ENCODE data around the gene FMN2. TPM values are rescaled to one million over a fixed set of nuclear protein-coding genes. Genes with fewer than 3 reads are reported as not detected.

FMN2 gene
- total RNA-seq, 3 donors from 2014 or later (not counting 1 experiment from before 2014, with no cell fraction given): not detected

DNA sequence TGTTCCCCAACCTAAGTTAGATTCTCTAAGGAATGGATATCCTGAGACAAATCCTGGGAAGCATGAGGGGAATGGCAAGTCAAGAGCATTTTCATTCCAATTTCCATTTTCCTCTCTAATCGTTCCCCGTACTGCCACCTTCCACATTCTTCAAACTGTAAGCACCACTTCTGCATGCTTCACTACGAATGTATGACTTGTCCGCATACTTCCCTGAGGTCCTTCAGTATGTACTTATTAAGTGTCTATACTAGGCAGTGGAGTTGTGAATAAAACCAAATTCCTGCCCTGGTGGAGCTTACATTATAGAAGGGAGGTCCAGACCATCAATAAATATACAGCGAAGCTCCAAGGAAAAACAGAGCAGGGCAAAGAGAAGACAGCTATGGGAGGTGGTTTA lies 365.5 kb downstream of the FMN2 start:
- Mint-ChIP-seq H3K27ac (no peak overlapping the region), H3K36me3 (no peaks in the 10 kb centered on the region), H3K27me3 (ENCODE audit: low read depth in 2 of 2) (peaks cover 12 to 22% of the 10 kb centered on the region in 2 donors), H3K4me3 (no peak overlapping the region), H3K9me3 (no peaks in the 10 kb centered on the region), H3K4me1 (no peaks in the 10 kb centered on the region)
- Histone ChIP-seq H3K36me3 (ENCODE audit: control insufficient read depth, insufficient read depth, low read length) (no peaks in the 10 kb centered on the region), H3K4me1 (ENCODE audit: control insufficient read depth, insufficient read depth, low read length) (no peaks in the 10 kb centered on the region), H3K27ac (ENCODE audit: low read length) (no peak overlapping the region), H3K27me3 (ENCODE audit: control insufficient read depth, insufficient read depth, low read length) (no peaks in the 10 kb centered on the region), H3K4me3 (ENCODE audit: low read length) (no peak overlapping the region), H3K9me3 (ENCODE audit: control insufficient read depth, insufficient read depth, low read length) (no peaks in the 10 kb centered on the region)
- TF ChIP-seq, protein P1, sequence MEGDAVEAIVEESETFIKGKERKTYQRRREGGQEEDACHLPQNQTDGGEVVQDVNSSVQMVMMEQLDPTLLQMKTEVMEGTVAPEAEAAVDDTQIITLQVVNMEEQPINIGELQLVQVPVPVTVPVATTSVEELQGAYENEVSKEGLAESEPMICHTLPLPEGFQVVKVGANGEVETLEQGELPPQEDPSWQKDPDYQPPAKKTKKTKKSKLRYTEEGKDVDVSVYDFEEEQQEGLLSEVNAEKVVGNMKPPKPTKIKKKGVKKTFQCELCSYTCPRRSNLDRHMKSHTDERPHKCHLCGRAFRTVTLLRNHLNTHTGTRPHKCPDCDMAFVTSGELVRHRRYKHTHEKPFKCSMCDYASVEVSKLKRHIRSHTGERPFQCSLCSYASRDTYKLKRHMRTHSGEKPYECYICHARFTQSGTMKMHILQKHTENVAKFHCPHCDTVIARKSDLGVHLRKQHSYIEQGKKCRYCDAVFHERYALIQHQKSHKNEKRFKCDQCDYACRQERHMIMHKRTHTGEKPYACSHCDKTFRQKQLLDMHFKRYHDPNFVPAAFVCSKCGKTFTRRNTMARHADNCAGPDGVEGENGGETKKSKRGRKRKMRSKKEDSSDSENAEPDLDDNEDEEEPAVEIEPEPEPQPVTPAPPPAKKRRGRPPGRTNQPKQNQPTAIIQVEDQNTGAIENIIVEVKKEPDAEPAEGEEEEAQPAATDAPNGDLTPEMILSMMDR (IDR thresholded peaks at IDR 0.05): no peak
- 87% methylated on average over 5 of the region's 5 CpGs for WGBS (ENCODE audit: insufficient coverage)
- no peak for ATAC-seq
- intact Hi-C loops (cut with micrococcal nuclease): no loop called here
- DNase-seq: no peak

- H3K27me3 Mint-ChIP-seq (ENCODE audit: low read depth in 2 of 2): peaks cover 10 to 34% of the 10 kb centered on the region in 2 donors
- DNase-seq (no peak), ATAC-seq (no peak)
- Histone ChIP-seq H3K27me3 (ENCODE audit: control insufficient read depth, insufficient read depth, low read length) (peaks cover 2% of the 10 kb centered on the region), H3K36me3 (ENCODE audit: control insufficient read depth, insufficient read depth, low read length) (no peaks in the 10 kb centered on the region), H3K27ac (ENCODE audit: low read length) (no peak overlapping the region), H3K4me3 (ENCODE audit: low read length) (no peak overlapping the region), H3K9me3 (ENCODE audit: control insufficient read depth, insufficient read depth, low read length) (no peaks in the 10 kb centered on the region), H3K4me1 (ENCODE audit: control insufficient read depth, insufficient read depth, low read length) (peaks cover 5% of the 10 kb centered on the region)
- H3K4me1 Mint-ChIP-seq: peaks cover 13 to 14% of the 10 kb centered on the region in 2 donors
- TF ChIP-seq, protein P1 (IDR thresholded peaks at IDR 0.05): no peak
- H3K4me3 Mint-ChIP-seq: no peak overlapping the region
- no peaks in the 10 kb centered on the region for H3K36me3 Mint-ChIP-seq
- intact Hi-C loops (cut with micrococcal nuclease): no loop called here
- no peak overlapping the region for H3K27ac Mint-ChIP-seq
- 93% methylated on average over 1 of the region's 3 CpGs for WGBS (ENCODE audit: insufficient coverage)
- no peaks in the 10 kb centered on the region for H3K9me3 Mint-ChIP-seq
These were observed 370.6 kb downstream of the FMN2 start for GRCh38 chr1:240462277-240462676.

DNA sequence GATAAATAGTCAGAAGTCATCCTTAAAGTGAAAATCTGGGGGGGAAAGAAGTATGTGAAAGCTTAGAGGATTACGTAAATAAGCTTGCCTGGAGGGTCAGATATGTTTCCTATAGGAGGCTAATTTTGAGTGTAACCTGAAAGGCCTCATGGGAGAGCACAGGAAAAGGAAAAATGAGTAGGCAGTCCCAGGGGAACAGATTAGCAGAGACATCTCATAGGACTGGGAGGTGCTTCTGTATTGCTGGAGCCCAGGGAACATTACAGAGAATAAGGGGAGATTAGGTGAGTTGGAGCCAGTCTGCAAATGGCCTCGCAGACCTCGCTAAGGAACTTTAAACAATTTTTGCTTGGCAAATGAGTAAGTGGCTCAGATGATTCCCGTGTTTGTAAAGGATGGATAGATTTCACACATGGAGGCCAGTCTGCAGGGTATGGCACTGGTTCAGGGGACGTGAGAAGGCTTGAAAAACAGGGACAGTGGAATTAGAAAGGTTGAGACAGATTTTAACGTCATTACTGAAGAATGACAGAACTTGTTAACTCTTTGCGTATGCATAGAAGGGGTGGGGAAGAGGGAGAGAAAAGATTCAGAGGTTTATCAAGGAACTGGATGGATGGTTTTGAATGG lies 371.2 kb downstream of the FMN2 start:
- no peaks in the 10 kb centered on the region for H3K36me3 Mint-ChIP-seq
- DNase-seq (no peak), ATAC-seq (no peak)
- 82% methylated on average over 7 of the region's 7 CpGs for WGBS (ENCODE audit: insufficient coverage)
- Histone ChIP-seq H3K27me3 (ENCODE audit: control insufficient read depth, insufficient read depth, low read length) (peaks cover 2% of the 10 kb centered on the region), H3K27ac (ENCODE audit: low read length) (no peak overlapping the region), H3K4me1 (ENCODE audit: control insufficient read depth, insufficient read depth, low read length) (peaks cover 5% of the 10 kb centered on the region), H3K4me3 (ENCODE audit: low read length) (no peak overlapping the region), H3K9me3 (ENCODE audit: control insufficient read depth, insufficient read depth, low read length) (no peaks in the 10 kb centered on the region), H3K36me3 (ENCODE audit: control insufficient read depth, insufficient read depth, low read length) (no peaks in the 10 kb centered on the region)
- no peak overlapping the region for H3K27ac Mint-ChIP-seq
- TF ChIP-seq, protein P1 (IDR thresholded peaks at IDR 0.05): no peak
- H3K4me1 Mint-ChIP-seq: peaks cover 14 to 16% of the 10 kb centered on the region in 2 donors
- H3K4me3 Mint-ChIP-seq: no peak overlapping the region
- intact Hi-C loops (cut with micrococcal nuclease): no loop called here
- H3K27me3 Mint-ChIP-seq (ENCODE audit: low read depth in 2 of 2): peaks cover 8 to 34% of the 10 kb centered on the region in 2 donors
- H3K9me3 Mint-ChIP-seq: no peaks in the 10 kb centered on the region

DNA sequence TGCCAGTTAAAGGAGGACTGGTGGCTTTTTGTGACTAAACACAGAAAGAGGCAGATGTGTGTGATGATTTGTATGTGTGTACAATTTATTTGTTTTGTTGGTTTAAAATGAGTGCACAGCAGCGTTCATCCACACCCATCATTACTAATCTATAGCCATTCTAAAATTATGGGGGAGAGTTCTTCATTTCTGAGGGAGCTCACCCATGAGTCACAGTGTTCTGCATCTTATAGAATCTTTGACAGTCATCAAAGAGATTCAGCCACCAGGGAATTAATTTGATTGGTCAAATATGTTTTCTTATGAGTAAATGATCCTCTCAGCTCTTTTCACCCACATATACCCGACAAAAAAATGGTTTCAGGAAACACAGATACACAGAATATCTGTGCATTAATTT lies 372.4 kb downstream of the FMN2 start:
- H3K4me3 ChIP-seq (ENCODE audit: low read length): no peak overlapping the region
- H3K36me3 ChIP-seq (ENCODE audit: control insufficient read depth, insufficient read depth, low read length): no peaks in the 10 kb centered on the region
- H3K4me3 Mint-ChIP-seq: no peak overlapping the region
- TF ChIP-seq, protein P1 (IDR thresholded peaks at IDR 0.05): no peak
- intact Hi-C loops (cut with micrococcal nuclease): no loop called here
- H3K9me3 ChIP-seq (ENCODE audit: control insufficient read depth, insufficient read depth, low read length): no peaks in the 10 kb centered on the region
- no peaks in the 10 kb centered on the region for H3K36me3 Mint-ChIP-seq
- DNase-seq (no peak), ATAC-seq (no peak)
- no peak overlapping the region for H3K27ac Mint-ChIP-seq
- H3K9me3 Mint-ChIP-seq: no peaks in the 10 kb centered on the region
- H3K4me1 Mint-ChIP-seq: peaks cover 14 to 18% of the 10 kb centered on the region in 2 donors
- whole genome bisulfite sequencing (ENCODE audit: insufficient coverage): no CpG with 5 or more reads among the region's 2 CpGs
- no peak overlapping the region for H3K27ac ChIP-seq (ENCODE audit: low read length)
- H3K27me3 ChIP-seq (ENCODE audit: control insufficient read depth, insufficient read depth, low read length): peaks cover 2% of the 10 kb centered on the region
- H3K4me1 ChIP-seq (ENCODE audit: control insufficient read depth, insufficient read depth, low read length): peaks cover 5% of the 10 kb centered on the region
- peaks cover 17 to 46% of the 10 kb centered on the region in 2 donors for H3K27me3 Mint-ChIP-seq (ENCODE audit: low read depth in 2 of 2)
